ENCODE results near the gene TBCB.

The TBCB gene

DNA sequence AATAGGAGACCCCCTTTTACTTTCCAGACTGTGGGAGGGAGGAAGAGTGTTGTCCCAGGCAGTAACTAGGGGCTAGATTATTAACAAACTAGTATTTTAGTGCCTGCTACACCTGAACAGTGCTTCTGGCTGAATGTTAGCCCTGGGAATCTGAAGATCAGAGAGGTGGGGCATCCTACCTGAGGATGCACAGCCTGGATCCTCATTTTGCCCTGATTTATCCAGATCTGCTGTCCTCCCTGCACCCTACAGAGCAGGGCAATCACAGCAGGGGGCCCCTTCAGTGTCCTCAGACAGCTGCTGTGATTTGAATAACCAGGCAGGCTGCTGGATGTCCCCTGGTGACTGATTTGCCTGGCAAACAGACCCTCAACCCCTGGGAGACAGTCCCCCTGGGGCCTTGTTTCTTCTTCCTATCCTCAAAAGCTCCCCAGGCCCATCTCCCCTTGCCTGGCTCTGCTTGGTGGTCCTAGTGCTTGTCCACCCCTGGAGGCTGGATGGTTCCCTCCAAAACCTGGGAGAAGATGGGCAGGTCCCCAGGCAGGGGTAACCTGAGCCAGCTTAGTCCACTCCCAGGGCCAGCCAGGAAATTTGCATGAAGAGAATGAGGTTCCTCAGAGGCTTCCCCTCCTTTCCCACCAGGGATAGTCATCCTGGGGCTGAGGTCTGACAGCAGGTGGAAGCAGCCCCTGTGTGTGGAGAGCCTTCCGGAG, 4.6 kb upstream of the TBCB start, which contains the start of gene OVOL3:
TSS of gene OVOL3 (plus strand) at position 657 of the 713 bp plus-strand sequence. CDS start 60 bp downstream, outside the sequence.
- POLR2A ChIA-PET = interaction anchor here (0.6 to 2.8 kb wide), 6 partner anchors 14 to 1486 kb away, joined by 3 to 11 read pairs (median 4); partner anchors contain the start of genes THAP8 and WDR62
- Histone ChIP-seq H3K36me3 (ENCODE audit: control insufficient read depth in 2 of 2, insufficient read depth in 1 of 2, low read length in 2 of 2) (peaks cover 35 to 49% of the 10 kb centered on the region in 2 experiments), H3K9me3 (ENCODE audit: control insufficient read depth, insufficient read depth, low read depth, low read length) (no peaks in the 10 kb centered on the region), H3K4me3 (ENCODE audit: low read depth, low read length) (no peak within 1 kb of the TSS), H3K27ac (ENCODE audit: extremely low read depth, low read depth, low read length) (no peak within 1 kb of the TSS), H3K4me1 (ENCODE audit: control insufficient read depth, insufficient read depth, low read length) (peaks cover 11% of the 10 kb centered on the region)
- CTCF ChIA-PET = interaction anchor here (0.6 to 1.4 kb wide), 6 partner anchors 15 to 408 kb away, joined by 3 to 5 read pairs (median 4); no protein-coding TSS in a partner anchor
- TF ChIP-seq PRDM10 (tag by site-specific recombination; IDR thresholded peaks at IDR 0.05) (peak; percentile 76), ZNF214 (tag by site-specific recombination; IDR thresholded peaks at IDR 0.05; ENCODE audit: borderline replicate concordance) (no peak), ZNF280D (tag by site-specific recombination; IDR thresholded peaks at IDR 0.05) (no peak), ZIC2 (tag by site-specific recombination; IDR thresholded peaks at IDR 0.05) (peak; percentile 58), GLIS1 (tag by site-specific recombination; IDR thresholded peaks at IDR 0.05) (peak; percentile 96), RBAK (tag by site-specific recombination; IDR thresholded peaks at IDR 0.05) (no peak), ZNF24 (tag by site-specific recombination; IDR thresholded peaks at IDR 0.05) (0 out of 2 replicates have a peak, but pooled peaks have one; percentile 17), GLIS2 (tag by site-specific recombination; IDR thresholded peaks at IDR 0.05) (0 out of 2 replicates have a peak, but pooled peaks have one; percentile 30)

DNA sequence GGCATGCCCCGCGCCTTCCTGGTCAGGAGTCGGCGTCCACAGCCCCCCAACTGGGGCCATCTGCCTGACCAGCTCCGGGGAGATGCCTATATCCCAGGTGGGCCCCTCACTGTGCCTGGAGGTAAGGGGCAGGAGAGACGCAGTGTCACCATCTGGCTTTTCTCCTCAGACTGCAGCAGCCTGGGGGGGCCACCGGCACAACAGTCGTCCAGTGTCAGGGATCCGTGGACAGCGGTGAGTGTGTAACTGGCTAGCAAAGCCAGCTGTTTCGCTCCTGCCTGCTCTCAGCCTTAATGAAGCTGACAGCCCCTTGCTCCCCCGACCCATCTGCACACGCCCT, 4.1 kb upstream of the TBCB start:
- ChIA-PET POLR2A (no interaction called here), CTCF (interaction anchor here (0.6 to 1.4 kb wide), 5 partner anchors 15 to 409 kb away, joined by 3 to 5 read pairs (median 4); no protein-coding TSS in a partner anchor)
- Histone ChIP-seq H3K4me3 (ENCODE audit: low read depth, low read length) (no peak overlapping the region), H3K4me1 (ENCODE audit: control insufficient read depth, insufficient read depth, low read length) (peaks cover 16% of the 10 kb centered on the region), H3K36me3 (ENCODE audit: control insufficient read depth in 2 of 2, insufficient read depth in 1 of 2, low read length in 2 of 2) (peaks cover 32 to 47% of the 10 kb centered on the region in 2 experiments), H3K27ac (ENCODE audit: extremely low read depth, low read depth, low read length) (no peak overlapping the region), H3K9me3 (ENCODE audit: control insufficient read depth, insufficient read depth, low read depth, low read length) (no peaks in the 10 kb centered on the region)
- TF ChIP-seq ZNF354C (tag by site-specific recombination; IDR thresholded peaks at IDR 0.05; ENCODE audit: borderline replicate concordance, low read depth) = no peak
- TF ChIP-seq INSM2 (tag by site-specific recombination; IDR thresholded peaks at IDR 0.05) = no peak
- no peak for TF ChIP-seq TRIM28 (IDR thresholded peaks at IDR 0.05; ENCODE audit: borderline replicate concordance, low read length)
- TF ChIP-seq ZFP69B (tag by site-specific recombination; IDR thresholded peaks at IDR 0.05) = peak; percentile 59; the same call in 1 of the 2 replicates
- no peak for TF ChIP-seq ZNF423 (tag by site-specific recombination; IDR thresholded peaks at IDR 0.05)
- TF ChIP-seq ZNF350 (tag by site-specific recombination; IDR thresholded peaks at IDR 0.05) = no peak
- no peak for TF ChIP-seq HIC1 (tag by site-specific recombination; IDR thresholded peaks at IDR 0.05)
- TF ChIP-seq ZNF341 (tag by site-specific recombination; IDR thresholded peaks at IDR 0.05; ENCODE audit: low read depth) = no peak
- TF ChIP-seq, protein P1, sequence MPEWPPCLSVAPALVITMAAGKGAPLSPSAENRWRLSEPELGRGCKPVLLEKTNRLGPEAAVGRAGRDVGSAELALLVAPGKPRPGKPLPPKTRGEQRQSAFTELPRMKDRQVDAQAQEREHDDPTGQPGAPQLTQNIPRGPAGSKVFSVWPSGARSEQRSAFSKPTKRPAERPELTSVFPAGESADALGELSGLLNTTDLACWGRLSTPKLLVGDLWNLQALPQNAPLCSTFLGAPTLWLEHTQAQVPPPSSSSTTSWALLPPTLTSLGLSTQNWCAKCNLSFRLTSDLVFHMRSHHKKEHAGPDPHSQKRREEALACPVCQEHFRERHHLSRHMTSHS (tag by site-specific recombination; IDR thresholded peaks at IDR 0.05) = no peak
- no peak for TF ChIP-seq PRDM1 (tag by site-specific recombination; IDR thresholded peaks at IDR 0.05)
- TF ChIP-seq ZNF473 (tag by site-specific recombination; IDR thresholded peaks at IDR 0.05) = no peak
- no peak for TF ChIP-seq MEIS1 (CRISPR knock-in tag; IDR thresholded peaks at IDR 0.05; ENCODE audit: borderline replicate concordance)
- peak; percentile 36; the same call in 1 of the 2 replicates for TF ChIP-seq GLIS2 (tag by site-specific recombination; IDR thresholded peaks at IDR 0.05)
- TF ChIP-seq ZNF221 (tag by site-specific recombination; IDR thresholded peaks at IDR 0.05; ENCODE audit: borderline replicate concordance) = no peak

All from HEK293 (cell line).